Measurements from ENCODE around the gene TEX264. TPM values are rescaled to one million over a fixed set of nuclear protein-coding genes. Genes with fewer than 3 reads are reported as not detected.
A peak's percentile ranks its signal among the peaks of the same experiment; 100 is the strongest.

Gene TEX264
- total RNA-seq, 1 experiment from 2014 or later = 21.4 TPM

DNA sequence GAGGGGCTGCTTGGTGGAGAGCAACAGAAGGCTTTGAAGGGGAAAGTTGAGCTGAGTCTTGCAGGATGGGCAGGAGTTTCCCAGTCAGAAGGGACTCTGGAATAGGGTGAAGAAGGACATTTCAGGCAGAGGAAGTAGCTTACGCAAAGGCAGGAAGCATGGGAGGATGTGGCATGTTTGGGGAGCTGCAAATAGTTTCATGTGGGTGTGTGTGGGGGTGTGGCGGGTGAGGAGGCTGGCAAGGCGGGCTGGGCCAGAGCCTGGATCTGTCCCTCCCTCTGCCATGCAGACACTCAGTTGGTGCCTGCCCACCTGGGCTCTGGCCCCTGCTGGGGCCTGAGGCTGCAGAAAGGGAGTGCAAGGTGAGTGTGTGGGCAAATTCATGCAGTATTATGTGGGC, 10.4 kb downstream of the TEX264 start:
- BruUV-seq (replicated peaks) = no TSS peak
- TF ChIP-seq, protein P1, sequence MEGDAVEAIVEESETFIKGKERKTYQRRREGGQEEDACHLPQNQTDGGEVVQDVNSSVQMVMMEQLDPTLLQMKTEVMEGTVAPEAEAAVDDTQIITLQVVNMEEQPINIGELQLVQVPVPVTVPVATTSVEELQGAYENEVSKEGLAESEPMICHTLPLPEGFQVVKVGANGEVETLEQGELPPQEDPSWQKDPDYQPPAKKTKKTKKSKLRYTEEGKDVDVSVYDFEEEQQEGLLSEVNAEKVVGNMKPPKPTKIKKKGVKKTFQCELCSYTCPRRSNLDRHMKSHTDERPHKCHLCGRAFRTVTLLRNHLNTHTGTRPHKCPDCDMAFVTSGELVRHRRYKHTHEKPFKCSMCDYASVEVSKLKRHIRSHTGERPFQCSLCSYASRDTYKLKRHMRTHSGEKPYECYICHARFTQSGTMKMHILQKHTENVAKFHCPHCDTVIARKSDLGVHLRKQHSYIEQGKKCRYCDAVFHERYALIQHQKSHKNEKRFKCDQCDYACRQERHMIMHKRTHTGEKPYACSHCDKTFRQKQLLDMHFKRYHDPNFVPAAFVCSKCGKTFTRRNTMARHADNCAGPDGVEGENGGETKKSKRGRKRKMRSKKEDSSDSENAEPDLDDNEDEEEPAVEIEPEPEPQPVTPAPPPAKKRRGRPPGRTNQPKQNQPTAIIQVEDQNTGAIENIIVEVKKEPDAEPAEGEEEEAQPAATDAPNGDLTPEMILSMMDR (conservative IDR thresholded peaks at IDR 0.05; ENCODE audit: low read depth, low read length) = no peak
- TF ChIP-seq EZH2 (IDR thresholded peaks at IDR 0.05; ENCODE audit: borderline replicate concordance, low read depth, low read length, poor library complexity, severe bottlenecking) = no peak
- Histone ChIP-seq H3K4me3 (ENCODE audit: low read depth, low read length, poor library complexity, severe bottlenecking) (no peak overlapping the region), H3K27ac (ENCODE audit: low read depth, low read length, poor library complexity, severe bottlenecking) (no peak overlapping the region), H3K36me3 (ENCODE audit: insufficient read depth, low read length, poor library complexity, severe bottlenecking) (peaks cover 3% of the 10 kb centered on the region), H3K9me3 (ENCODE audit: low read depth, low read length, poor library complexity, severe bottlenecking) (no peaks in the 10 kb centered on the region), H3K4me1 (ENCODE audit: insufficient read depth, low read length, poor library complexity, severe bottlenecking) (peaks cover 3% of the 10 kb centered on the region), H3K27me3 (replicated peaks; ENCODE audit: insufficient read depth, low read depth, low read length, poor library complexity) (no peaks in the 10 kb centered on the region)
- no peak for DNase-seq (ENCODE audit: low spot score)
- ChIA-PET POLR2A (ENCODE audit: low non-redundant PET) (no interaction called here), CTCF (interaction anchor here (0.6 to 1.7 kb wide), 4 partner anchors 8 to 179 kb away, joined by 4 to 22 read pairs (median 4); no protein-coding TSS in a partner anchor)
- intact Hi-C loops (cut with micrococcal nuclease; ENCODE audit: unreplicated experiment) = loop anchor here (5.0 kb wide), 1 partner anchor 294 kb away; the partner anchor contains the start of gene MANF

DNA sequence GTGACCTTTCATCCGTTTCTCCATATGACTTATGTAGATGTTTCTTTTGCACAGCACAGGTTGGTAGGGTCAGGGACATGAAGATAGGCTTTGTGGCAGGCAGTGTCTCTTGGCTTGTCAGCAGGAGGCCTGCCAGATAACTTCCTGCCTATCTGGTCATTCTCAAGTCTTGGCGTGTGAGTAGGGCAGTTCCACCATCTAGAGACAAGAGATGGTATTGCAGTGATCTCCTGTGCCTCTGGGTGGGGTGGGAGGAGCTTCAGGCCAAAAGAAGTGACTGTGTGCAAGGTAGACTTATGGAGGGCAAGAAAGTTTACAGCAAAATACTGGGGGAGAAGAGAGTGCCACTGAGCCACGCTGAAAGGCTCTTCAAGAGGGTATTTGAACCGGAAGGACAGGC, 11.0 kb downstream of the TEX264 start:
- Histone ChIP-seq H3K4me3 (ENCODE audit: low read depth, low read length, poor library complexity, severe bottlenecking) (no peak overlapping the region), H3K27ac (ENCODE audit: low read depth, low read length, poor library complexity, severe bottlenecking) (no peak overlapping the region), H3K9me3 (ENCODE audit: low read depth, low read length, poor library complexity, severe bottlenecking) (no peaks in the 10 kb centered on the region), H3K27me3 (replicated peaks; ENCODE audit: insufficient read depth, low read depth, low read length, poor library complexity) (no peaks in the 10 kb centered on the region), H3K4me1 (ENCODE audit: insufficient read depth, low read length, poor library complexity, severe bottlenecking) (peaks cover 3% of the 10 kb centered on the region), H3K36me3 (ENCODE audit: insufficient read depth, low read length, poor library complexity, severe bottlenecking) (peaks cover 3% of the 10 kb centered on the region)
- DNase-seq (ENCODE audit: low spot score) = peak; percentile 82
- ChIA-PET POLR2A (ENCODE audit: low non-redundant PET) (no interaction called here), CTCF (interaction anchor here (0.5 to 1.7 kb wide), 7 partner anchors 9 to 182 kb away, joined by 3 to 22 read pairs (median 5); partner anchors contain the start of gene DCAF1)
- intact Hi-C loops (cut with micrococcal nuclease; ENCODE audit: unreplicated experiment) = loop anchor here (1.0 to 5.0 kb wide), 2 partner anchors 180 to 295 kb away; partner anchors contain the start of gene MANF
- TF ChIP-seq EZH2 (IDR thresholded peaks at IDR 0.05; ENCODE audit: borderline replicate concordance, low read depth, low read length, poor library complexity, severe bottlenecking) = no peak
- TF ChIP-seq, protein P1 (conservative IDR thresholded peaks at IDR 0.05; ENCODE audit: low read depth, low read length) = peak; percentile 62
- no TSS peak for BruUV-seq (replicated peaks)

DNA sequence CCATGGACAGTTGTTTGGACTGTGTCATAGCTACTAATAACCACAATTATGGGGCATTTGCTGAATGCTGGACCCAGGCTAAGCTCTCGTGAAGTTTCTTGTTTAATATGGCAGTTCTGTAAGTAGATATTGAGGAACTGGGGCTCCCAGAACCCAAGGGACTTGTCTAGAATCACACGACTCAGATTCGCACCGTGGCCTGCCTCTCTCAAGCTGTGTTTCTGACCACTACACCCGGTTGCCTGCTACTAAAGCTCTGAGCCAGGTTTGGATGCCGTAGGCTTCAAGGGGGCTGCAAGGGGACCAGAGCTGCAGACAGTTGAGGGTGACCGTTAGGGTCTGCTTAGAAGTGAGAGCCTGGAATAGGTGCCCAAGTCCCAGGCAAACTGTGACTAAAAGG, 11.5 kb downstream of the TEX264 start:
- TF ChIP-seq EZH2 (IDR thresholded peaks at IDR 0.05; ENCODE audit: borderline replicate concordance, low read depth, low read length, poor library complexity, severe bottlenecking) = no peak
- TF ChIP-seq, protein P1 (conservative IDR thresholded peaks at IDR 0.05; ENCODE audit: low read depth, low read length) = no peak
- no peak for DNase-seq (ENCODE audit: low spot score)
- peaks cover 3% of the 10 kb centered on the region for H3K36me3 ChIP-seq (ENCODE audit: insufficient read depth, low read length, poor library complexity, severe bottlenecking)
- H3K4me3 ChIP-seq (ENCODE audit: low read depth, low read length, poor library complexity, severe bottlenecking) = no peak overlapping the region
- peaks cover 3% of the 10 kb centered on the region for H3K4me1 ChIP-seq (ENCODE audit: insufficient read depth, low read length, poor library complexity, severe bottlenecking)
- intact Hi-C loops (cut with micrococcal nuclease; ENCODE audit: unreplicated experiment) = loop anchor here (1.0 to 5.0 kb wide), 2 partner anchors 180 to 295 kb away; partner anchors contain the start of gene MANF
- BruUV-seq (replicated peaks) = no TSS peak
- CTCF ChIA-PET = interaction anchor here (0.5 to 1.7 kb wide), 6 partner anchors 10 to 183 kb away, joined by 3 to 22 read pairs (median 5); partner anchors contain the start of gene DCAF1
- no peaks in the 10 kb centered on the region for H3K27me3 ChIP-seq (replicated peaks; ENCODE audit: insufficient read depth, low read depth, low read length, poor library complexity)
- H3K27ac ChIP-seq (ENCODE audit: low read depth, low read length, poor library complexity, severe bottlenecking) = no peak overlapping the region
- H3K9me3 ChIP-seq (ENCODE audit: low read depth, low read length, poor library complexity, severe bottlenecking) = no peaks in the 10 kb centered on the region
- POLR2A ChIA-PET (ENCODE audit: low non-redundant PET) = no interaction called here

All from A673 (cell line).